NCI-H524 (cell line): ENCODE results near the gene ATXN1.

ENCODE experiments used
- DNase-seq, 2 experiments: peaks; one replicate each; lab custom pipeline; 2025; lab: John Stamatoyannopoulos, UW

The ATXN1 gene

GRCh38 chr6:16359563-16359962 is 401.7 kb downstream of the ATXN1 start:
- no peak for DNase-seq

- no peak for DNase-seq
Measured at GRCh38 chr6:16358531-16359138, 402.6 kb downstream of the ATXN1 start.

- no peak for DNase-seq
Measured at GRCh38 chr6:16355699-16356446, 405.4 kb downstream of the ATXN1 start.

- DNase-seq: no peak
Measured at GRCh38 chr6:16355238-16355637, 406.0 kb downstream of the ATXN1 start.

GRCh38 chr6:16354692-16355091 is 406.6 kb downstream of the ATXN1 start:
- DNase-seq: no peak

GRCh38 chr6:16352821-16353438 is 408.3 kb downstream of the ATXN1 start:
- no peak for DNase-seq

GRCh38 chr6:16352258-16352635 is 409.0 kb downstream of the ATXN1 start:
- no peak for DNase-seq

GRCh38 chr6:16349544-16349943 is 411.7 kb downstream of the ATXN1 start:
- DNase-seq: no peak

- no peak for DNase-seq
Measured at GRCh38 chr6:16346831-16347230, 414.4 kb downstream of the ATXN1 start.

- DNase-seq: no peak
Measured at GRCh38 chr6:16345449-16346330, 415.6 kb downstream of the ATXN1 start.

GRCh38 chr6:16344756-16345155 is 416.5 kb downstream of the ATXN1 start:
- no peak for DNase-seq

GRCh38 chr6:16343593-16343992 is 417.7 kb downstream of the ATXN1 start:
- DNase-seq: no peak

GRCh38 chr6:16339265-16339587 is 422.0 kb downstream of the ATXN1 start:
- DNase-seq: no peak

GRCh38 chr6:16338577-16339264 is 422.5 kb downstream of the ATXN1 start:
- peak; percentile 12 to 64 for DNase-seq

- peak; percentile 3 to 61 for DNase-seq
Measured at GRCh38 chr6:16337295-16337975, 423.8 kb downstream of the ATXN1 start.

- no peak for DNase-seq
Measured at GRCh38 chr6:16336911-16337294, 424.4 kb downstream of the ATXN1 start.

GRCh38 chr6:16336056-16336818 is 425.0 kb downstream of the ATXN1 start:
- DNase-seq: no peak

GRCh38 chr6:16335176-16335575 is 426.1 kb downstream of the ATXN1 start:
- DNase-seq: no peak

- no peak for DNase-seq
Measured at GRCh38 chr6:16334671-16335070, 426.6 kb downstream of the ATXN1 start.

- DNase-seq: no peak
Measured at GRCh38 chr6:16333580-16333979, 427.7 kb downstream of the ATXN1 start.

- peak; percentile 72 to 79 for DNase-seq
Measured at GRCh38 chr6:16332175-16332542, 429.1 kb downstream of the ATXN1 start.
